ENCODE results near the gene KRTAP4-7. TPM values are rescaled to one million over a fixed set of nuclear protein-coding genes. Genes with fewer than 3 reads are reported as not detected.

Gene KRTAP4-7
- total and polyA plus RNA-seq, 2 of the 4 experiments (the other 2 are of a cell fraction) = not detected

GRCh38 chr17:41058741-41059140, 25.2 kb upstream of the KRTAP4-7 start:
- in situ Hi-C loops (cut with MboI; ENCODE audit: low sequenced_read_pairs) = no loop called here
- Histone ChIP-seq H4K91ac (ENCODE audit: insufficient read depth, low read depth, low read length) (peak overlapping the region; percentile 86), H3K27me3 (ENCODE audit: control insufficient read depth, insufficient read depth, low read length) (no peaks in the 10 kb centered on the region), H2BK15ac (ENCODE audit: low read depth, low read length) (peak overlapping the region; percentile 48), H4K8ac (ENCODE audit: low read depth in 2 of 2, low read length in 2 of 2) (peak overlapping the region; percentile 70 to 82), H2AFZ (replicated peaks; ENCODE audit: low read length, poor library complexity) (no peak overlapping the region), H3K9me3 (ENCODE audit: control insufficient read depth, insufficient read depth, low read length) (no peaks in the 10 kb centered on the region), H3K4me2 (ENCODE audit: low read depth, low read length) (peak overlapping the region; percentile 13; the same call in 1 of the 2 replicates), H2BK120ac (ENCODE audit: low read depth, low read length) (peak overlapping the region; percentile 95), H3K56ac (ENCODE audit: extremely low read depth, insufficient read depth, low read length) (peak overlapping the region; percentile 83), H2BK5ac (ENCODE audit: low read depth, low read length, poor library complexity, severe bottlenecking) (peak overlapping the region; percentile 80), H4K5ac (ENCODE audit: low read depth, low read length) (peak overlapping the region; percentile 97), H3K14ac (replicated peaks; ENCODE audit: low read depth, low read length) (peak overlapping the region; percentile 89), H2BK20ac (ENCODE audit: low read depth, low read length) (peak overlapping the region; percentile 96), H3K4me3 (ENCODE audit: insufficient read depth, low read depth, low read length) (no peak overlapping the region), H3K27ac (ENCODE audit: insufficient read depth, low read length) (peak overlapping the region; percentile 63), H2AK5ac (ENCODE audit: low read depth, low read length) (peak overlapping the region; percentile 85), H3K18ac (ENCODE audit: low read depth, low read length) (peak overlapping the region; percentile 99), H3K36me3 (ENCODE audit: control insufficient read depth, insufficient read depth, low read length) (no peaks in the 10 kb centered on the region), H2AK9ac (replicated peaks; ENCODE audit: low read depth, low read length, poor library complexity) (peak overlapping the region; percentile 2), H3K23ac (ENCODE audit: low read depth, low read length) (peak overlapping the region; percentile 60; the same call in 1 of the 2 replicates), H3K4me1 (ENCODE audit: control insufficient read depth, insufficient read depth, low read length) (peaks cover 16% of the 10 kb centered on the region), H3K79me1 (ENCODE audit: low read depth in 1 of 2, low read length in 2 of 2) (no peaks in the 10 kb centered on the region), H4K20me1 (ENCODE audit: insufficient read depth, low read length) (no peaks in the 10 kb centered on the region), H3K9ac (ENCODE audit: low read depth, low read length) (no peak overlapping the region; the same call in 1 of the 2 replicates), H3K4ac (ENCODE audit: low read depth, low read length) (peak overlapping the region; percentile 91), H3K9me1 (ENCODE audit: insufficient read depth, low read length) (peaks cover 2% of the 10 kb centered on the region; the same call in 1 of the 2 replicates)
- WGBS, 2 experiments (ENCODE audit: extremely low coverage in 2 of 2, insufficient read length in 1 of 2) = no CpG with 5 or more reads among the region's 5 CpGs
- intact Hi-C loops (cut with micrococcal nuclease) = loop anchor here (5.0 kb wide), 1 partner anchor 101 kb away; no protein-coding TSS in a partner anchor
- DNase-seq (peak; percentile 57), ATAC-seq (ENCODE audit: low read depth) (no peak)
- BruUV-seq (replicated peaks) = no TSS peak
- ChIA-PET CTCF (interaction anchor here (0.7 kb wide), 1 partner anchor 255 kb away, joined by 3 read pairs; no protein-coding TSS in a partner anchor), POLR2A (ENCODE audit: unreplicated experiment) (interaction anchor here (0.8 to 3.0 kb wide), 2 partner anchors 10 to 149 kb away, joined by 5 to 12 read pairs; no protein-coding TSS in a partner anchor)
- no peak for TF ChIP-seq POLR2A (IDR thresholded peaks at IDR 0.05; ENCODE audit: low read depth, low read length)
- TF ChIP-seq BHLHE40 (IDR thresholded peaks at IDR 0.05; ENCODE audit: low read depth, low read length) = no peak
- TF ChIP-seq MXI1 (IDR thresholded peaks at IDR 0.05; ENCODE audit: borderline replicate concordance, low read depth, low read length) = no peak
- dilution Hi-C loops (cut with HindIII; ENCODE audit: low sequenced_read_pairs, unreplicated experiment) = no loop called here
